A673 (cell line): ENCODE results near the gene ARMCX2. TPM values are rescaled to one million over a fixed set of nuclear protein-coding genes. Genes with fewer than 3 reads are reported as not detected.

Source experiments
- BruUV-seq: library from RNA; stranded (reverse); fragments of 400-500 nt; replicated peaks from 2 replicates; lab custom pipeline; 2021; lab: Mats Ljungman, UMichigan
- CTCF ChIA-PET: fragments of 300-600 bp; sonication (Branson Sonifier 250); formaldehyde crosslinking; loops from one replicate; lab custom pipeline; 2022; ENCODE audit warnings: antibody characterized with exemption; lab: Charles Lee
- POLR2A ChIA-PET: fragments of 300-600 bp; sonication (Branson Sonifier 250); formaldehyde crosslinking; loops from one replicate; lab custom pipeline; 2022; ENCODE audit warnings: antibody characterized with exemption; ENCODE audit not compliant: low non-redundant PET; lab: Charles Lee
- DNase-seq: peaks from one replicate; pipeline ENCODE4 v3.0.0-alpha.2; 2015; ENCODE audit warnings: low spot score
- H3K27ac ChIP-seq: fragments of 200-600 bp; sonication (generic); 2 replicates; pipeline ENCODE4 v1.5.1; 2016; ENCODE audit warnings: mixed run types, low read depth, mild to moderate bottlenecking, mixed read lengths, antibody characterized with exemption, low read length; ENCODE audit not compliant: poor library complexity, severe bottlenecking
- H3K27me3 ChIP-seq: fragments of 200-600 bp; sonication (generic); replicated peaks from 2 replicates; pipeline ENCODE4 v1.6.1; 2017; ENCODE audit warnings: mixed run types, low read depth, mild to moderate bottlenecking, mixed read lengths, antibody characterized with exemption, low read length; ENCODE audit not compliant: insufficient read depth, poor library complexity
- H3K36me3 ChIP-seq: fragments of 200-600 bp; sonication (generic); 2 replicates; pipeline ENCODE4 v1.6.1; 2016; ENCODE audit warnings: mixed run types, mild to moderate bottlenecking, mixed read lengths, antibody characterized with exemption, low read length; ENCODE audit not compliant: insufficient read depth, poor library complexity, severe bottlenecking
- H3K4me1 ChIP-seq: fragments of 200-600 bp; sonication (generic); 2 replicates; pipeline ENCODE4 v1.6.1; 2017; ENCODE audit warnings: mixed run types, mild to moderate bottlenecking, mixed read lengths, antibody characterized with exemption, low read length; ENCODE audit not compliant: insufficient read depth, poor library complexity, severe bottlenecking
- H3K4me3 ChIP-seq: fragments of 200-600 bp; sonication (generic); 2 replicates; pipeline ENCODE4 v1.5.1; 2016; ENCODE audit warnings: low read depth, mixed run types, mild to moderate bottlenecking, mixed read lengths, low read length; ENCODE audit not compliant: poor library complexity, severe bottlenecking
- H3K9me3 ChIP-seq: fragments of 200-600 bp; sonication (generic); 2 replicates; pipeline ENCODE4 v1.6.1; 2016; ENCODE audit warnings: mixed run types, low read depth, mild to moderate bottlenecking, mixed read lengths, antibody characterized with exemption, low read length; ENCODE audit not compliant: poor library complexity, severe bottlenecking
- CTCF ChIP-seq: fragments of 300-800, 200-600 bp; sonication (generic); conservative IDR thresholded peaks from 2 replicates; pipeline ENCODE4 v1.5.1; 2017; ENCODE audit warnings: low read depth, mild to moderate bottlenecking, antibody characterized with exemption, low read length, moderate library complexity, mixed read lengths
- EZH2 ChIP-seq: fragments of 200-600 bp; sonication (generic); IDR thresholded peaks from 2 replicates; pipeline ENCODE4 v1.6.1; 2017; ENCODE audit warnings: borderline replicate concordance, low read depth, mild to moderate bottlenecking, mixed read lengths, antibody characterized with exemption, low read length; ENCODE audit not compliant: poor library complexity, severe bottlenecking
- intact Hi-C: fragments of 100-400 bp; cut with micrococcal nuclease; formaldehyde crosslinking; loops from one replicate; pipeline ENCODE4 v1.10.0; 2022; ENCODE audit not compliant: unreplicated experiment
- total RNA-seq: library from RNA; stranded (reverse); gene quantifications from 2 replicates; pipeline ENCODE4 v1.2.3, GENCODE V29; 2021

The ARMCX2 gene
- total RNA-seq, 1 experiment from 2014 or later: 58.8 TPM

- TF ChIP-seq CTCF (no peak), EZH2 (no peak)
- intact Hi-C loops: no loop called here
- Histone ChIP-seq H3K9me3 (no peaks in the 10 kb centered on the region), H3K36me3 (no peaks in the 10 kb centered on the region), H3K27me3 (peaks cover 6% of the 10 kb centered on the region), H3K4me3 (no peak overlapping the region), H3K27ac (no peak overlapping the region), H3K4me1 (no peaks in the 10 kb centered on the region)
- CTCF ChIA-PET: no interaction called here
- BruUV-seq: no TSS peak
- DNase-seq: no peak
- POLR2A ChIA-PET: no interaction called here
Measured at GRCh38 chrX:101693476-101693875, 33.8 kb upstream of the ARMCX2 start.

GRCh38 chrX:101691835-101692234 is 32.2 kb upstream of the ARMCX2 start:
- no peak for DNase-seq

GRCh38 chrX:101686574-101686973 is 26.9 kb upstream of the ARMCX2 start:
- no TSS peak for BruUV-seq

More at GRCh38 chrX:101691835-101692234, 32.2 kb upstream of the ARMCX2 start:
- TF ChIP-seq CTCF (no peak), EZH2 (no peak)
- Histone ChIP-seq H3K27ac (no peak overlapping the region), H3K9me3 (no peaks in the 10 kb centered on the region), H3K4me1 (no peaks in the 10 kb centered on the region), H3K36me3 (no peaks in the 10 kb centered on the region), H3K27me3 (peaks cover 10% of the 10 kb centered on the region), H3K4me3 (no peak overlapping the region)
- BruUV-seq: no TSS peak
- CTCF ChIA-PET: no interaction called here
- POLR2A ChIA-PET: no interaction called here
- intact Hi-C loops: no loop called here

More at GRCh38 chrX:101686574-101686973, 26.9 kb upstream of the ARMCX2 start:
- intact Hi-C loops: no loop called here
- H3K27me3 ChIP-seq: peaks cover 4% of the 10 kb centered on the region
- H3K9me3 ChIP-seq: no peaks in the 10 kb centered on the region
- POLR2A ChIA-PET: no interaction called here
- DNase-seq: no peak
- CTCF ChIA-PET: no interaction called here
- no peaks in the 10 kb centered on the region for H3K4me1 ChIP-seq
- no peak for TF ChIP-seq EZH2
- TF ChIP-seq CTCF: no peak
- H3K36me3 ChIP-seq: no peaks in the 10 kb centered on the region
- no peak overlapping the region for H3K27ac ChIP-seq
- H3K4me3 ChIP-seq: no peak overlapping the region
